ENCODE results near the gene AKAP13. TPM values are rescaled to one million over a fixed set of nuclear protein-coding genes. Genes with fewer than 3 reads are reported as not detected.

AKAP13 gene
- total RNA-seq, 1 donor from 2014 or later: 114 TPM

DNA sequence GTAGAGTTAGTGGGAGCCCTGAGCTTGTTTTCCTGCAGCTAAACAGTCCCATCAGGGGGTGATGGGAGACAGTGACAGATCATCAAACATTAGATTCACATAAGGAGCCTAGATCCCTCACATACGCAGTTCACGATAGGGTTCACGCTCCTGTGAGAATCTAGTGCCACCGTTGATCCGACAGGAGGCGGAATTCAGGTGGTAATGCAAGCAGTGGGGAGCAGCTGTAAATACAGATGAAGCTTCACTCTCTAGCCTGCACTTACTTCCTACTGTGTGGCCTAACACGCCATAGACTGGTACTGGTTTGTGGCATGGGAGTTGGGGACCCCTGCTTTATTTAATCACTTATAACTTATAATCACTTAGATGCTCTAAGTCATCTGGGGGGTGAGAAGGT lies 179.1 kb downstream of the AKAP13 start:
- Mint-ChIP-seq H3K4me1 (ENCODE audit: low read depth) (peaks cover 29% of the 10 kb centered on the region), H3K9me3 (ENCODE audit: low read depth) (no peaks in the 10 kb centered on the region), H3K36me3 (ENCODE audit: insufficient read depth) (peaks cover 8% of the 10 kb centered on the region), H3K27me3 (no peaks in the 10 kb centered on the region), H3K4me3 (ENCODE audit: low read depth) (no peak overlapping the region), H3K27ac (no peak overlapping the region)
- TF ChIP-seq, protein P1, sequence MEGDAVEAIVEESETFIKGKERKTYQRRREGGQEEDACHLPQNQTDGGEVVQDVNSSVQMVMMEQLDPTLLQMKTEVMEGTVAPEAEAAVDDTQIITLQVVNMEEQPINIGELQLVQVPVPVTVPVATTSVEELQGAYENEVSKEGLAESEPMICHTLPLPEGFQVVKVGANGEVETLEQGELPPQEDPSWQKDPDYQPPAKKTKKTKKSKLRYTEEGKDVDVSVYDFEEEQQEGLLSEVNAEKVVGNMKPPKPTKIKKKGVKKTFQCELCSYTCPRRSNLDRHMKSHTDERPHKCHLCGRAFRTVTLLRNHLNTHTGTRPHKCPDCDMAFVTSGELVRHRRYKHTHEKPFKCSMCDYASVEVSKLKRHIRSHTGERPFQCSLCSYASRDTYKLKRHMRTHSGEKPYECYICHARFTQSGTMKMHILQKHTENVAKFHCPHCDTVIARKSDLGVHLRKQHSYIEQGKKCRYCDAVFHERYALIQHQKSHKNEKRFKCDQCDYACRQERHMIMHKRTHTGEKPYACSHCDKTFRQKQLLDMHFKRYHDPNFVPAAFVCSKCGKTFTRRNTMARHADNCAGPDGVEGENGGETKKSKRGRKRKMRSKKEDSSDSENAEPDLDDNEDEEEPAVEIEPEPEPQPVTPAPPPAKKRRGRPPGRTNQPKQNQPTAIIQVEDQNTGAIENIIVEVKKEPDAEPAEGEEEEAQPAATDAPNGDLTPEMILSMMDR (IDR thresholded peaks at IDR 0.05; ENCODE audit: unreplicated experiment): no peak
- no peak for DNase-seq (ENCODE audit: low spot score, unreplicated experiment)

DNA sequence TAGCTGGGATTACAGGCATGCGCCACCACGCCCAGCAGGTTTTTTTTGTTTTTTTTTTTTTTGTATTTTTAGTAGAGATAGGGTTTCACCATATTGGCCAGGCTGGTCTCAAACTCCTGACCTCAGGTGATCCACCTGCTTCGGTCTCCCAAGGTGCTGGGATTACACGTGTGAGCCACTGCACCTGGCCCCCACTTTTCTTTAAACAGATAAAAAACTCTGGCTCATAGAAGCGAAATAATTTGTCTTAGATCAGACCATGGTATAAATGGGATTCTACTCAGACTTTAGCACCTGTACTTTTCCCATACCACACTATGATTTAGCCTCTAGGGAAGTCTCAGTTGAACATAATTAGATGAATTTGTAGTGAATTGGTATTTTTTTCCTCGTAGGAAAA lies 182.4 kb downstream of the AKAP13 start:
- Mint-ChIP-seq H3K27ac (no peak overlapping the region), H3K36me3 (ENCODE audit: insufficient read depth) (peaks cover 4% of the 10 kb centered on the region), H3K4me3 (ENCODE audit: low read depth) (no peak overlapping the region), H3K27me3 (no peaks in the 10 kb centered on the region), H3K4me1 (ENCODE audit: low read depth) (peaks cover 30% of the 10 kb centered on the region), H3K9me3 (ENCODE audit: low read depth) (no peaks in the 10 kb centered on the region)
- DNase-seq (ENCODE audit: low spot score, unreplicated experiment): no peak
- TF ChIP-seq, protein P1 (IDR thresholded peaks at IDR 0.05; ENCODE audit: unreplicated experiment): no peak

DNA sequence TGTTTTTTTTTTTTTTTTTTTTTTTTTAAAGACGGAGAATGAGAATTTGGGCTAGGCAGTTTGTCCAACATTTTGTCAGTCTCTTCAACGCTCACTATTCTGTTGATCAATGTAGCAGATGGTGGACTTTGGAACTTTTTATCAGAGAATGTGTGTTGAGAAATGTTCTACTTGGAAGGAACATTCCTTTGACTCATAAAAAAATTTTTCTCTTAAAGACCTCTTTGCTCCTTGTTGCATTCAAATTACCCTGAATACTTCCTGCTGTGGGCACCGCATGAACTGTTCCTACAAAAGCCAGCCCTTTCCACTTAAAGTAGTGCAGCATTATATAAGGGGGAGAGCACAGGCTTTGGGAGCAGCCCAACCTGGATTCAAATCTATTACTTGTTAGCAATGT lies 182.9 kb downstream of the AKAP13 start:
- Mint-ChIP-seq H3K27ac (peak overlapping the region; percentile 84), H3K27me3 (no peaks in the 10 kb centered on the region), H3K36me3 (ENCODE audit: insufficient read depth) (peaks cover 2% of the 10 kb centered on the region), H3K4me1 (ENCODE audit: low read depth) (peaks cover 26% of the 10 kb centered on the region), H3K9me3 (ENCODE audit: low read depth) (no peaks in the 10 kb centered on the region), H3K4me3 (ENCODE audit: low read depth) (no peak overlapping the region)
- TF ChIP-seq, protein P1 (IDR thresholded peaks at IDR 0.05; ENCODE audit: unreplicated experiment): no peak
- no peak for DNase-seq (ENCODE audit: low spot score, unreplicated experiment)

DNA sequence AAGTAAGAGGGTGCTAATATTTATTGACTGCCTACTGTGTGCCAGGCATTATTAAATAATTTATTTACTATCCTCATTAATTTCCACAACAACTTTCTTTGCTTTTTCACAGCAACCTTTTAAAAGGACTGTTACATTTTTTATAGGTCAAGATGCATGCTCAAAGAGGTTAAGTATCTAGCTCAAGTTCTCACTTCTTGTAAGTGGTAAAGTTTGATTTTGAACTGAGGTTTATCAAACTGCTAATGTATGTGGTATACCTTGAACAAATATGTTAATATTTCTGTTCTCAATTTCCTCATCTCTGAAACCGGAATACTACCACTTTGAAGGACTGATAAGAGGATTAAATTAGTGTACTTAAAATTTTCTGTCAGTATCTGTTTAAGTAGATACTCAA lies 183.3 kb downstream of the AKAP13 start:
- no peaks in the 10 kb centered on the region for H3K27me3 Mint-ChIP-seq
- TF ChIP-seq, protein P1 (IDR thresholded peaks at IDR 0.05; ENCODE audit: unreplicated experiment): no peak
- DNase-seq (ENCODE audit: low spot score, unreplicated experiment): no peak
- H3K27ac Mint-ChIP-seq: peak overlapping the region; percentile 84
- H3K9me3 Mint-ChIP-seq (ENCODE audit: low read depth): no peaks in the 10 kb centered on the region
- H3K4me3 Mint-ChIP-seq (ENCODE audit: low read depth): no peak overlapping the region
- peaks cover 22% of the 10 kb centered on the region for H3K4me1 Mint-ChIP-seq (ENCODE audit: low read depth)
- peaks cover 2% of the 10 kb centered on the region for H3K36me3 Mint-ChIP-seq (ENCODE audit: insufficient read depth)

DNA sequence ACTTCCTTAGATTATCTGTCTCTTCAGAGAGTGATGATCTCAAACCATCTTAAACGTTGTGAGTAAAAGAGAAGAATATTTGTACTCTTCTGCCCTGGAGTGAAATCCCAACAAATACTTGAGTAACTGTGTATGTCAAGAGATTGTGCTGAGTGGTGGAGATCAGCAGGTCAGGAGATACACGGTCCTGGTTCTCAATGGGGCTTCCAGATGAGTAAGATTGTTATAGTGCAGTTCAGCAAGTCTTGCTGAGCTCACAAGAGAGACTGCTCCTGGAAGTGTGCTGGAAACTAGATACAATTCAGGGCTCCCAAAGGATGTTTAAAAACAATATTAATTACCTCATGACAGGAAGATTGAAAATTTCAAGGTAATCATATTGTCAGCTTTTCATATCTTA lies 184.3 kb downstream of the AKAP13 start:
- Mint-ChIP-seq H3K9me3 (ENCODE audit: low read depth) (no peaks in the 10 kb centered on the region), H3K4me3 (ENCODE audit: low read depth) (no peak overlapping the region), H3K4me1 (ENCODE audit: low read depth) (peaks cover 20% of the 10 kb centered on the region), H3K27me3 (no peaks in the 10 kb centered on the region), H3K27ac (no peak overlapping the region), H3K36me3 (ENCODE audit: insufficient read depth) (peaks cover 5% of the 10 kb centered on the region)
- DNase-seq (ENCODE audit: low spot score, unreplicated experiment): no peak
- TF ChIP-seq, protein P1 (IDR thresholded peaks at IDR 0.05; ENCODE audit: unreplicated experiment): no peak

All from progenitor cell of endocrine pancreas (in vitro differentiated cells).